G401 (cell line): ENCODE results near the gene PRKCE. TPM values are rescaled to one million over a fixed set of nuclear protein-coding genes. Genes with fewer than 3 reads are reported as not detected.

Experiments used
- DNase-seq: peaks from one replicate; pipeline ENCODE4 v3.0.0-alpha.2; 2015; ENCODE audit warnings: low spot score
- in situ Hi-C: cut with HindIII; loops from 2 replicates; pipeline ENCODE4 v1.10.0; 2016; ENCODE audit warnings: low sequenced_read_pairs, mixed read lengths
- total RNA-seq: library from RNA; depleted of rRNA; stranded (reverse); fragments of >200 nt; shearing (Covaris generic); gene quantifications from 2 replicates; pipeline ENCODE4 v1.2.3, GENCODE V29; 2014

Gene PRKCE
- total RNA-seq, 1 experiment from 2014 or later = 3.9 TPM

DNA sequence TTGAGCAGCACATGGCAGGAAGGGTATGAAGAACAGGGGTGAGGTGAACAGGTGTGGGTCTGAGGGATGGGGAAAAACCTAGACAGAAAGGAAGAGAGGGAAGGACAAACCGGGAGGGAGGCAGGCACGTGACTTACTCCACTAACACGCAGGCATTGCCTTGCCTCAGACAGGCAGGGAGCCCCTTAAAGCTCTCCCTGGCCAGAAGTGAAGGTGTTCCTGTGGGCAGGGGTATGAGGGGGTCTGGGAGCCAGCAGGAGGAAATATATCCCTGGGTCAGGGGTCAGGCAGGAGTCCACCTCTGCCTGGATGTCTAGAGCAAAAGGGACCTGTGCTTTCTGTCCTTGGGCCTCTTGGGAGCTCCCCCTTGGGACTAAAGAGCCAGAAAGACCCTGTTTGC lies 510.4 kb downstream of the PRKCE start:
- in situ Hi-C loops = no loop called here
- DNase-seq = no peak

DNA sequence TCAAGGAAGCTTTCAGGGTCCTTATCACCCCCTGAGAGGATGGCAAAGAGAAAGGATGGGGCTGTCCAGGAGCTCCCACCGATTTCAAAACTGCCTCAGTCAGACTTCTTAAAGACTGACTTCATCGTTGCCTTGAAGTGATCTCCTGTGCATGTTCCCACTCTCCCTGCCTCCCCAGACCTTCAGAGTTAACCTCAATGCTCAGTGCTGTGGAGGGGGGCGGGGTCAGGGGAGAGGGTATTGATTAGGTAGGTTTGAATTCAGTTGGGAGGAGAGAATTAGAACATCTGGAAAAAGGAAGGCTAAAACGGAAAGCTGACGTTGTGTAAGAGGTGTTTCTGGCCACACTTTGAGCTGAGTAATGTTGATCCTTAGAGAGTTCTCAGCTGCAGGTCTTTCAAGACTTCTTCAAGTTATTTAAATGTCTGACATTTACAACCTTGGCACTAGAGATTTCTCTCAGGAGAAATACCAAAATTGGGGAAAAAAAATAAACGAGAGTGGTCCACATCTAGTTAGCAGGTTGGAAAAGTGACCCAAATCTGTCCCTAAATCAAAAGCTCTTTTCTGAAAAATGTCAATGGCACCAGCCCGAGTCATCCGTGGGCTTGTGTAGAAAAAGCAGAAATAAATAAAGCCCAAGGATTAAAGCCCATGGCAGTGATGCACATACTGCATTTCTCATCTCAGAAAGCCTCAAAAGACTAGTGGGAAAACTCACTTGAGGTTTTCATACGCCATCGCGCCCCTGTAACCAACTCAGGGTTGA lies 511.0 kb downstream of the PRKCE start:
- in situ Hi-C loops = no loop called here
- DNase-seq = no peak

DNA sequence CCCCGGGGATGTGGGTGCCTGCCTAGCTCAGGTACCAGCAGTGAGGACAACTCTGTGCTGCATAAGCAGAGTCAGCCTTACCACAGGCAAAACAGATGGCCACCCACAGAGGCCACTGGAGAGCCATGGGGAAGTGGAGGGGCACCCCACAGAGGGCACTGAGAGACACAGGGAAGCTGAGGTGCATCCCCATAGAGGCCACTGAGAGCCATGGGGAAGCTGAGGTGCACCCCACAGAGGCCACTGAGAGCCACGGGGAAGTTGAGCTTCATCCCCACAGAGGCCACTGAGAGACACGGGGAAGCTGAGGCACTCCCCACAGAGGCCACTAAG lies 511.6 kb downstream of the PRKCE start:
- in situ Hi-C loops = no loop called here
- DNase-seq = no peak

DNA sequence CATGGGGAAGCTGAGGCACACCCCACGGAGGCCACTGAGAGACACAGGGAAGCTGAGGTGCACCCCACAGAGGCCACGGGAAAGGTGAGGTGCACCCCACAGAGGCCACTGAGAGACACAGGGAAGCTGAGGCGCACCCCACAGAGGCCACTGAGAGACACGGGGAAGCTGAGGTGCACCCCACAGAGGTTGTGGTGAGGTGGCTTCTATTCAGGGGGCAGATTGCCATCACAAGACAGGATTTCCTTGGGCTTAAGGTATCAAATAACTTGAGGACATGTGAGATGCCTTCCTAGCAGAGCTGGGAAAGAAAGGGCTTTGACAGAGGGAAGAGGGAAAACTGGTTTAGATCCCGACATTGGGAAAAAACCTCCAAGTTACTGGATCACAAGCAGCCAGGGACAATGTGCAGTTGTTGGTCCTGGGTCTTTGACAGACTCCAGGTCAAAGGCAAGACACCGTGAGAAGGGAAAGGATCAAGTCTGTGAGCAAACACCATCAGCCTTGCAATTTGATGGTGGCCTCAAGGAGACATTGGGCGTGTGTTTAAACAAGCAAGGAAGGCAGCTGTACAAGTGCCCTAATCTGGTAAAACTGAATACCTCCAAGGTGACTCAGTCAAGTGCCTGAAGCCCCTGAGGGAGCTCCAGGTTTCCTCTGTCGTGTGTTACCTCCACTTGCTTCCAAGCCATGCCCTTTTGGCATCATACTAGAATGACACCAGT lies 512.5 kb downstream of the PRKCE start:
- DNase-seq = no peak
- in situ Hi-C loops = no loop called here

DNA sequence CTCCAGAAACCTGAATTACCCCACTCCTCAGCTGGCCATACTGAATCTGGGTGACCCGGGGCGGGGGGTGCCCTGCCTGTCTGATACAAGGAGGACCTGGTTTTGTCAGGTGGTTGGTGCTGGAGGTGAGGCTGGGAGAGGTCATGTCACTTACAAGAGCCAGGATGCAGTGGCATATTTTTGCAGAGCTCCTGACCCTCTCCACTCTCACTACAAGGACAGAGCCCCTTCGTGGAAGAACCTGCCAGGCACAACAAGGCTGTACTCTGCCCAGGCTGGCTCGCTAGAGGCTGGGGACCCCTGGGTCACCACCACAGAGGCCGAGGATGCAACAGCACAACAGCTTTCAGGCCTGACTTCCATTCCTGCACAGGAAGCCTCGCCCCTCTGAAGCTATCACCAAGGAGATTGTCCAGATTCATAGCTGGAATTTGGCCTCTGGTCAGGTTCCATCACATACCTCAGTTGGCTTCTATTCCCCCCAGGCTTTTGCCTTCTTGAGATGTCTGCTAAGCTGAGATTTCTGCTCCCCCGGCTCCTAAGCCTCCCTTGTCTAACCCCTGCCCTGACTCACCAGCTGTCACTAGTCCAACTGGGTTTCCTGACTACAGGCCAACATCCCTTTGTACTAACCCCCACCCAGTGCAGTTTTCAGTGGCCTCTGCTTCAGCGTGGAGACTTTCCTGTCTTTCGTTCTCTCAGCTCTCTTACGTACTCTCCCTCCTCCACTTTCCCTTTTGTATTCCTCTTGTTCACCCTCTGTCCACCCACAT lies 513.2 kb downstream of the PRKCE start:
- DNase-seq = no peak
- in situ Hi-C loops = no loop called here

DNA sequence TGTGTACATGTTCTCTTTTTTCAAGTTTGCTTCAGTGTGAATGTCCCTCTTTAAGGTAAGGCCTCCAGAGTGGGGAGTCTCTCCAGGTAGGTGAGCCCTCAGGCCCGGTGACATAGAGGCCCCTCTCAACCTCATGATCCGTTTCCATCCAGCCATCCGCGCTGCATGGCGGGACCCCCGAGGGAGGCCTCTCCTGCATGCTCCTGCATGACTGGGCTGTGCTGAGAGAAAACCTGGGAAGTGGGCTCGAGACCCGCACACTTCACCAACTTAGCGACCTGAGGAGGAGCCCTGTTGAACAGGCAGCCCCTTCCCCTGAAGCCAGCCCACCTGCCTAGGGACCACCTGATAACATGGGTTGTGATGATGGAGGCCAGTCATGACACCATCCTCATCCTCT lies 514.4 kb downstream of the PRKCE start:
- no peak for DNase-seq
- in situ Hi-C loops = no loop called here

- in situ Hi-C loops = no loop called here
- no peak for DNase-seq
These were observed 515.9 kb downstream of the PRKCE start for GRCh38 chr2:46167406-46167805.

DNA sequence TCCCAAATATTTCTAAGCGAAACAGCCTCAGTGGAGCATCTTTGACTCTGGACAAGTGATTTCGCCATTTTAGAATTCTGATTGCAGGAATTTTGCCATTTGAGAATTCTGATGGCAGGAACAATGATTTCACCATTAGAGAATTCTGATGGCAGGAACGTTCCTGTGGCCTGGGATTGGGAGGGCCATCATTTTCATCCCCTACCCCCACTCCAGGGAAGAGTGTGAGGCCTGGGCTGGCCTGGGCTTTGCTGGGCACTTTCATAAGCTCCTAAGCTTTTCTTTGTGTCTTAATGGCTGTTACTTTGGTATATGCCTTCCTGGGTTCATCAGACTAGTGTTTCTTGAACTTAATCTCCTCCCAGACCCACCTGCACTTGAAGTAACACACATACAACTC lies 516.4 kb downstream of the PRKCE start:
- in situ Hi-C loops = no loop called here
- DNase-seq = no peak

- in situ Hi-C loops = no loop called here
These were observed 518.0 kb downstream of the PRKCE start for GRCh38 chr2:46169467-46169866.

GRCh38 chr2:46170026-46170425 lies 518.6 kb downstream of the PRKCE start:
- in situ Hi-C loops = no loop called here
- DNase-seq = no peak

More at GRCh38 chr2:46169467-46169866, 518.0 kb downstream of the PRKCE start:
- no peak for DNase-seq

DNA sequence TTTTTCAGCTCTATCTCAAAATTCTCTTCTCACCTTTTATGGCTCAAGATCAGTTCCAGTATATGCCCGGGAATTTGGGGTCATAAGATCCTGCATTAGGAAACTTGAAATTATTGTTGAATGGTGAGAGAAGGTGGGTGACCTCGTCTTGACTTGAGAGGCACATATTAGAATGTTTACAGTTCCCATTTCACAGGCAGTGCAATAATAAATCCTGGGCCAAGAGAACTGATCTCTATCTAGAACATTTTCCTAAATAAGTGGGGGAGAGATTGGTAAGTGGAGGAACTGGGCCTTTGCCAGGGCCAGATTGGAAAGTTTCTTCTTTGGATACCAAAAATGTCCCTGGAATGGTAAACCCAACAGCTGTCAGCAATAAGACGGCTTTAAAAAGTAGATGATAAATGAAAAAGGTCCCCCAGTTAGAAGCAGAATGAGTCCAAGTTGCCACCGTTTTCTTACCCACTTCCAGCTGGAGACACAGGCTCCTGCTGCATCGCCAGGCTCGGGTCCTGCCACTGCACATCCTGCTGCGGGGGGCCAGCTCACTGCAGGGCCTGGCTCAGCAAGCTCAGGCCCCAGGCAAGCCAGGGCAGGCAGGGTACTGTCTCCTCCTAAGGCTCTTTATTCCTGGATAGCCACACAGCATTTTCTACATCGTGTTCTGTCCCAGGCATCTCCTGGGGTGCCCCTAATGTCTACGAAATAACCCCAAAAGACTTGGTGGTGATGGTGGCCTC lies 519.3 kb downstream of the PRKCE start:
- in situ Hi-C loops = no loop called here
- no peak for DNase-seq

DNA sequence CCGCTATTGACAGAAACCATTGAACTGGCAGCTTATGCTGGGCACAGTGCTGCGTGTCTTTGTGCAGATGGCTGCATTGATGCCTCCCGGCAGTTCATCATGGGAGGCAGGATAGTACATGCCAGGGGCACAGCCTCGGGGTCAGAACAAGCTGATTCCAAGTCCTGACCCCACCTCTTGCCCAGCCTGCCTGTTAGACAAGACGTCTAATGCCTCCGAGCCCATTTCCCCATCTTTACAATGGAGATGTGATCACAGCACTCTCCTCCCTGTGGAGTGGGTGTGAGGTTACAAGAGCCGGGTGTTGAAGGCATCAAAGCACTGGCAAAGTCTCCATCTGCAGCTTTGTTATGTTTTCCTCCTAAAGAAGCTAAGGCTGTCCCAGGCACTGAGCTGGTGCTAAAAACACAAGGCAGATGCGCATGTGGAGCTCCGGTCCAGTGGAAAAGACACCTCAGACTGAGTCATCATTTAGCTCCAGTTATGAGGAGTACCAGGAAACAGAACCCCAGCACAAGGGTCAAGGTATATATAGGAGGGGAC lies 520.0 kb downstream of the PRKCE start:
- in situ Hi-C loops = no loop called here
- peak; percentile 46 for DNase-seq

DNA sequence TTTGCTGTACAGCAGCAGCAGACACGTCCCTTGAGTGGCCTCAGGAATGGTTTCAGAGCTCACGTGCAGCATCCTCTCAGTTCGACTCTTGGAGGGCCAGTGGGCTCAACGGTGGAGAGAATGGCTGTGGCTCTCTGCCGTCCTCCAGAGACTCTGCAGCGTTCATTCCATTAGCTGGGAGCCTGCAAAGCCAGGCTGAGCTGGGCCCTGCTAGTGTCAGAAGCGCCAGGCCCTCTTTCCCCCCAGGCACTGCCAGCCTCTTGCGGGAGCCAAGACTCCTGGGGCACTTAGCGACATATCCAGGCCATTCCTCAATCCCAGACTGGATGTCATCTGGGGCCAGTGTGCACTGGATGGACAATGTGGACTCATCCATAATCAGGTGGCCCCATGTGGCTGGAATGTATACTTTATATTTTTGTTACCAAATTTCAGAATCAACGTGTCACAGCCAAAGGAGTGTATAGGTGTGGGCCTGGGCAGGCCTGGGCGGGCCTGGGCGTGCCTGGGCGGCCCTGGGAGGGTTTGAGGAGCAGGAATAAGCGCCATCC lies 520.6 kb downstream of the PRKCE start:
- DNase-seq = peak; percentile 43
- in situ Hi-C loops = no loop called here

DNA sequence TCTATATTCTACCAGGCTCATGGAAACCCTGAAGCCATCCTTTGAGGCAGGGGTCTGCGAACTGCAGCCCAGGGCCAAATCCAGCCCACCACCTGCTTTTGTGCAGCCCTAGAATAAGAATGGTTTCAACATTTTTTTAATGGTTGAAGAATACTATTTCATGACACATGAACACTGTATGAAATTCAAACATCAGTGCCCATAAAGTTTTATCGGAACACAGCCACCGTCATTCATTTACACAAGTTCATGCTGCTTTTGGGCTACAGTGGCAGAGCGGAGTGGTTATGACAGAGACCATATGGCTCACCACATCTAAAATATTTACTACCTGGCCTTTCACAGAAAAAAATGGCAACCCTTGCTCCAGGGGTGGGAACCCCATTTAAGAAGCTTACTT lies 521.6 kb downstream of the PRKCE start:
- no peak for DNase-seq
- in situ Hi-C loops = no loop called here

- in situ Hi-C loops = no loop called here
- no peak for DNase-seq
These were observed 522.3 kb downstream of the PRKCE start for GRCh38 chr2:46173636-46174250.

DNA sequence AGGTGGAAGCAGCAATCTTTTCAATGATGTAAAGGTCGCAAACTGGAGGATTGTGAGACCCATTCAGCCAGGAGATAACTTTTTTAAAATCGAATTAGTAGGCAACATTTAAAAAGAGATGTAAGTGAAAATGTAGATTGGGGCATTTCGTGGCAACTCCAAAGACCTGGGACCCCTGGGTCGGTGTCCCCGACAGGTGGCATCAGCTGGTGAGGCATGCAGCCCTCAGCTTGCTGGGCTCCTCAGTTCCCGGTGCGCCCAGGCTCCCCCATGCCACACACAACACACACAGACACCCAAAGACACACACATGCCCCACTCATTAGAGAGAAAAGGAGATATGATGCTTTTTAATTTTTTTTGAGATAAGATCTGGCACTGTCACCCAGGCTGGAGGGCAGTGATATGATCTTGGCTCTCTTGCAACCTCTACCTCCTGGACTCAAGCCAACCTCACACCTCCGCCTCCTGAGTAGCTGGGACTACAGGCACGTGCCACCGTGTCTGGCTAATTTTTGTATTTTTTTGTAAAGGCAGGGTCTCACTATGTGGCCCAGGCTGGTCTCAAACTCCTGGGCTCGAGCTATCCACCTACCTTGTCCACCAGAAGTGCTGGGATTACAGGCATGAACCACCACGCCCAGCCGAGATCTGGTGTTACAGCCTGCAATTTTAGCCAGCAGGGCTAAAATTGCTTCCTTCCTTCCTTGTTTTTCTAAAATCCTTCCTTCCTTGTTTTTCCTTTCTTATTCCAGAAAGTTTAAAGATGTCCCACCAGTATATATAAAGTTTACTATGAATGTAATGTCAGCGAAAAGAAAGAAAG lies 523.1 kb downstream of the PRKCE start:
- DNase-seq = peak; percentile 44
- in situ Hi-C loops = no loop called here

DNA sequence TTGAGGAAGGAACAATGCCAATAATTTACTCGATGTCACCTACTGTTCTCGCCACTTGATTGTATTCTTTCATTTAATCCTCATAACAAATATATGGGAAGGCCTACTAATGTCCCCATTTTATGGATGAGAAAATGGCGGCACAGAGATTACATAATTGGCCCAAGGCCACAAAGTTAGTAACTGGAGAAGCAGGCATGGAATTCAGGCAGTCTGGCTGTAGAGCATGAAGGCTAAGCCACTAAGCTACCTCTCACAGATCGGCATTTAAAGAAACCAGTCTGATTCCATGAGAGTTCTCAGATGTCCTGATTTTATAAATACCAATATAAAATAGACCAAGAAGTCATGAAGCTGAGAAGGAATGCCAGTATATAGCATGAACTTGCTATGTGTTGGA lies 523.9 kb downstream of the PRKCE start:
- no peak for DNase-seq
- in situ Hi-C loops = no loop called here
